ENCODE data around the gene TMCC3.
"Not testable (repeated sequence)": the region's sequence is repeated elsewhere in the genome, so short reads cannot be mapped to it uniquely, and the experiment has no call there.

The TMCC3 gene

DNA sequence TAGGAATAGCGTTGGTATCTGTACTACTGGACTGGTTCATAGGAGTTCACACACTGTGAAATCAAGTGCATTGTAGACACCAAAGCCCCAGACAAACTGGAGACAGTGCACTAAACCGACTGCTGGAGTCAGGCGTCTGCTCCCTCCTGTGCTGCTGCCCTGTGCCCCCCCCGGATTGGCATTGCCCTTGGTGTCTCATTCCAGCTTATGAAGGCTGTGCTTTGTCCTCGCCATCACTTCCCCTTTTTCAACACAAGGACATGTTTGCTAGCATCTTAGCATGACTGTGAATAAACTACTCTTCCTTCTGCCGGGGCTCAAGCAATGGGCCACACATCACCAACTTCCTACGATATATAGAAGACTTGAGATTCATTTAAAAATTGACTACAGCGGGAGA is 84.0 kb downstream of the TMCC3 start:
- DNase-seq (ENCODE audit: low spot score): no peak

DNA sequence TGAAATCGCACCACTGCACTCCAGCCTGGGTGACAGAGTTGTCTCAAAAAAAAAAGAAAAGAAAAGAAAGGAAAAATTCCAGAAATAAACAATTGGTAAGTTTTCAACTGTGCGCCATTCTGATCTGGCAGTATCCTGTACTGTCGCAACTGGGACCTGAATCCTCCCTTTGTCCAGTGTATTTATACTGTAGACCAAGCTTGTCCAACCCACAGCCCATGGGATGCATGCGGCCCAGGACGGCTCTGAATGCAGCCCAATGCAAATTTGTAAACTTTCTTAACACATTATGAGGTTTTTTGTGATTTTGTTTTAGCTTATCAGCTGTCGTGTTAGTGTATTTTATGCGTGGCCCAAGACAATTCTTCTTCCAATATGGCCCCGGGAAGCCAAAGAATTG is 84.7 kb downstream of the TMCC3 start:
- no peak for DNase-seq (ENCODE audit: low spot score)

DNA sequence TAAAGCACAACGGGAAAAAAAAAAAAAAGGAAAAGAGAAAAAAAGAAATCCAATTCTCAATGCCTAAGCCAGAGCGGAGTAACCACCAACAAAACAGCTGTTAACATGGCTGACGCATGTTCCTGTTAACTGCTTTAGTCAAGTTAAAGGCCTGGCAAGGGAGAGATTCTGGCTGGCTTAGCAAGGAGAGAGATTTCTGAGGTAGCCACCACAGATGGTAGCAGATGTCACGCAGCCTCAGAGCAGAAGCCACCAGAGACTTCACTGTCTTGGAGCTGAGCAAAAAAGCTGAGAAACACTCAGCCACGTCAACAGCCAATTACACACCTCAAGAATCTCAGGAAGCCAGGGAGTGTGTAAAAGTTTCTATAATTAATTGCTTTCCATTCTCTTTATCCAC is 87.1 kb downstream of the TMCC3 start:
- no peak for DNase-seq (ENCODE audit: low spot score)

DNA sequence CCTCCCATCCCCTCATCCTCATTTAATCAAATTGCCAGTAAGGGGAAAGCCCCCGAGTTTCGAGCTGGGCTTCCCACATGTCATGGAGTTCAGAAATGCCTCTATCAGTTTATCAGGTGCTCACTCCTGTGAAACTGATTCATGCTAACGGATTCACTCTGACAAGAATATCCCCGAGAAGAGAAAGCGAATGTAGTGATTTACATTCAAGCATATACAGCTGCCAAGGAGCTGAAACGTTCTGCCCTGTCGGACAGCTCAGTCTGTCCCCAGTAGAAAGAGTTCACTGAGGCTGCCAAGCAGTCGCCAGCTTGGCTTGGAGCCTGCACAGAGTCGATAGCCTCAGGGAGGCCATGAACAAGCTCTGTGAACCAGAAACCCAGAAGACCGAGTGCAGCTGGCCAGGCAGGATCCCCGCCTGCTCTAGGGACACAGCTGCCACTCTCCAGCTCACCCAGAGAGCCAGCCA is 88.4 kb downstream of the TMCC3 start:
- no peak for DNase-seq (ENCODE audit: low spot score)

DNA sequence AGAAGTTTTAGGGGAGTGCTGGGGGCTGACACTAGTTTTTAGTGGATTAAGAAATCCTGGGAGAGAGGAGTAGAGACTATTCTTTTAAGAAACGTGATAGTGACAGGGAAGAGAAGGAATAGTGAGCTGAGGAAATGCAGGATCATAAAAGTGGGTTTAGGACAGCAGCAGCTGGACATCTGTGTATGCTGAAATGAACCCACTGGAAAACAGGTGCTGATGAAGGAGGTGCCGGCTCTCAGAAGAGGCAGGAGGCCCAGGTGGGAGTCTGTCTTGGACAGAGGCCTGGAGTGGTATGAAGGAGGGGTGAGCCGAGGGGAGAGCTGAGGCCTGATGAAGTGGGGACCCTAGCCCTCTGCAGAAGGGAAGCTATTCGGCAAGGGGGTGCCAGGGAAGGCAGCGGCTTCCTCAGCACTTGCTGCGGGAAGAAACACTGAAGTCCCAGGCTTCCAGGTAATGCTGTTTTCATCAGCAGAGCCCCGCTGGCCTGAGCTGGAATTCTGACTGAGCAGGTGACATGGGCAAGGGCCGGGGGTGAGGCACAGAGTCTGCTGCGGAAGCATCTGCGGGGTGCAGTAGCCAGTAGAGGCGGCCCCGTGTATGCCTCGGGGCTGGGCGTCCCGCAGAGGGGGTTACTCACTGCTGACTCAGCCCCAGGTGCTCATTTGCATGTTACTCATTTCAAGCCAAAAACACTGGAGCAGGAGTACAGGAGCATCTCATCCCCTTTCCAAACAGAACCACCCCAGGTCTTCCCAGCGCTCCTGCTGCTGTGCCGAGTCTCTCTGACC is 89.7 kb downstream of the TMCC3 start:
- no peak for DNase-seq (ENCODE audit: low spot score)

DNA sequence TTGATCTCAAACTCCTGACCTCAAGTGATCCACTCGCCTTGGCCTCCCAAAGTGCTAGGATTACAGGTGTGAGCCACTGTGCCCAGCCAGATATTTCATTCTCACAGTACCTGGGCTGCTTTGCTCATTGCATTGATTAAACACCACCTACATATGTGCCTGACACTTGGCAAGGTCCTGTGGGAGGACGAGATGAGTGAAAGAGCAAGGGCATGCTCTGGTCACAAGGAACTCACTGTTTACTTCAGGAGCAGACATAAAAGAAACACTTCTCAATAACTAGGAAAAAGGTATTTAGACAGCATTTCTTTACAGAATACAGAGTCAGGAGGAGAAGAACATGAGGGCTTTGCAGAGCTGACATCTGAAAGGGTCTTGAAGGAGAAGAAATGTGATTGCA is 91.7 kb downstream of the TMCC3 start:
- no peak for DNase-seq (ENCODE audit: low spot score)

DNA sequence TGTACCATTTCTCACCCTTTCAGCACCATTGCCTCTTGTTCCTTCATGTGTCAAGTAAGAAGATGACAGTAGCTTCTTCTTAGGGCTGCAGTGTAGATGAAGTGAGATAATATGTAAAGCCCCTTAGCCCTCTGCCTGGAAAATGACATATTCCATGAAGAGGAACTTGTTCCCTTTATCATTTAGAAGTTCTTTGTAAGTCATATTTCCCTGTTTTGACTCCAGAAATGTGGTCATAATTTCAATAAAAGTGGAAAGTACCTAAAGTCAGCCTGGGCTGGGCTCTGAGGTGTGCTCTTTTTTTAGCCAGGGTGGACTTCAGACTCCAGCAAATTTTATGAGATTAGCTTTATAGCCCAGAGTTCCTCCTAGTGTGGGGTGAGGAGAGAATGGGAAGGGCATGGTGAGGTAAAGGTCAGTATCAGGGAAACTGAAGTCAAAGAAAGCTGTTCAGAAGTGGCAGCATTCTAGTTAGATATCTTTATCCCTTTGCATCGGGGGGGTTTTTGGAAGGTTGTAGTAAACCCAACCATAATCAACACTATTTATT is 92.5 kb downstream of the TMCC3 start:
- no peak for DNase-seq (ENCODE audit: low spot score)

DNA sequence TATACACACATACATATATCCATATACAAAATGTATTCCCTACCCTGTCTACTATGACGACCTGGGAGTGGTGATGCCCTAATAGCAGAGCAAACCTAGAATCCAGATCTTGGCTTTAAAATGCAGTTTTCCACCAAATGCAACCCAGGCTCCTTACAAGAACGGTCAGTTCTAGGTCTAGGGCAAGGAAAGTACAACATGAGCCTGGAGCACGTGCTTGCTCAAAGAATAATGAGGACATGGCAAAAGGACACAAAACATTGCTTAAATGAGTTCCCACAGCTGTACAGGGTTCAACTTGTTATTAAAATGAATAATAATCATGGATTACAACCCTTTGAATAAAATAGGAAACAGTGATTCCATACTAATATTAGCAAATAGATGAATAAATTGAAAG is 94.7 kb downstream of the TMCC3 start:
- no peak for DNase-seq (ENCODE audit: low spot score)

DNA sequence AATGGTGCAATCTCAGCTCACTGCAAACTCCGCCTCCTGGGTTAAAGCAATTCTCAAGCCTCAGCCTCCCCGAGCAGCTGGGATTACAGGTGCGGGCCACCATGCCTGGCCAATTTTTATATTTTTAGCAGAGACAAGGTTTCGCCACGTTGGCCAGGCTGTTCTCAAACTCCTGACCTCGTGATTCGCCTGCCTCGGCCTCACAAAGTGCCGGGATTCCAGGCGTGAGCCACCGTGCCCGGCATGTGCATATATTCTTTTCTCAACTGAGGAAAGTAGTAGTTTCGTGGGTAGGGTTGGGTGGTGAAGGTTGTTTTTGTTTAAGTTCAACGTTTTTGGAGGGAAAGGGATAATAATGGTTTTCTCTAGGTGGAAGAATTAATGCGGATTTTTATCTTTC is 96.5 kb downstream of the TMCC3 start:
- no peak for DNase-seq (ENCODE audit: low spot score)

DNA sequence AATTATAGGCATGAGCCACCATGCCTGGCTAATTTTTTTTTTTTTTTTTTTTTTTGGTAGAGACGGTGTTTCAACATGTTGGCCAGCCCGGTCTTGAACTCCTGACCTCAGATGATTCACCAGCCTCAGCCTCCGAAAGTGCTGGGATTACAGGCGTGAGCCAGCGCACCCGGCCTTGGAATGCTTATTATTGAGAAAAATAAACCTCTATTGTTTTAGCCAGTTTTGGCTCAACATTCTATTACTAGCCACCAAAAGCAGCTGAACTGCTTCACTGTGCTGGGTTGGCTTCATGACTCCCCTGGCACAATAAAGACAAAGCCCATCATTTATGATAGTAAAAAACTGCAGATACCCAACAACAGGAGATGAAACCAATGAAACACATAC is 97.2 kb downstream of the TMCC3 start:
- DNase-seq (ENCODE audit: low spot score): peak; percentile 19

DNA sequence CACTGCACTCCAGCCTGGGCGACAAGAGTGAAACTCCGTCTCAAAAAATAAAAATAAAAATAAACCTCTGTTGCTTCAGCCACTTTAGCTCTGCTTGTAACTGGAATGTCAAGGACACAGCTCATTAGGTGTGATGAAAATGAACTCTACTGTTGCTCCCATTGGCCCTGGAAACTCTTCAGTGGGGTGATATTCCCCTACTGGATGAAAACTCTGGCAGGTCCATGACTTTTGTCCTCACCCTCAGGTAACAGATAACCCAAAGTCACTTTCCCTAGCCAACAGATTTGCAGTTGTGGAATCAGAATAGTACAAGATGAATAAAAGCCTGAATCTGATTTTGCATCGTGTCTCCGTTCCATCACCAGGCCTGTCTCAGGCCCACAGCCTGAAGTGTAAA is 98.5 kb downstream of the TMCC3 start:
- DNase-seq (ENCODE audit: low spot score): no peak

DNA sequence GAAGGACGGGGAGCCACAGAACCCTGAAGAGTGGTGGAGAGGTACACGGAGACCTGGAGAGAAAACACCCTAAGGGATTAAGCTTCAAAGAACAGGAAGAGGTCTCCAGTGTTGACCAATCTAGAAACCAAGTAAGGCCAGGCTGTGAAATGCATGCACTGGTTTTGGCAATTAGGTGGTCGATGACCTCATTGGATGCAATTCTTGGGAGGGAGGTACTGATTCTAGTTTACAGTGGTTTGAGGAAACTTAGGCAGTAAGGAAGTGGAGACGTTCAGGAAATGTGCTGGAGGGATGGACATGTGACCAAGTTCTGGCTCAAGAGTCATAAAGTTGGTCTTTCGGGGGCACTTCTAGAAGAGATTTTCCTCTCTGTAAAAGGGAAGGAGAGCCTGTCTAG is 99.4 kb downstream of the TMCC3 start:
- no peak for DNase-seq (ENCODE audit: low spot score)

DNA sequence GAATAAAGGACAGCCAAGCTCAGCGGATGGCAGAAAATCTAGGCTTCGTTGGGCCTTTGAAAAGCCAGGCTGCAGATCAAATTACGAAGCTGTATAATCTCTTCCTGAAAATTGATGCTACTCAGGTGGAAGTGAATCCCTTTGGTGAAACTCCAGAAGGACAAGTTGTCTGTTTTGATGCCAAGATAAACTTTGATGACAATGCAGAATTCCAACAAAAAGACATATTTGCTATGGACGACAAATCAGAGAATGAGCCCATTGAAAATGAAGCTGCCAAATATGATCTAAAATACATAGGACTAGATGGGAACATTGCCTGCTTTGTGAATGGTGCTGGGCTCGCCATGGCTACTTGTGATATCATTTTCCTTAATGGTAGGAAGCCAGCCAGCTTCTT is 101.5 kb downstream of the TMCC3 start:
- not testable (repeated sequence) for DNase-seq (ENCODE audit: low spot score)

DNA sequence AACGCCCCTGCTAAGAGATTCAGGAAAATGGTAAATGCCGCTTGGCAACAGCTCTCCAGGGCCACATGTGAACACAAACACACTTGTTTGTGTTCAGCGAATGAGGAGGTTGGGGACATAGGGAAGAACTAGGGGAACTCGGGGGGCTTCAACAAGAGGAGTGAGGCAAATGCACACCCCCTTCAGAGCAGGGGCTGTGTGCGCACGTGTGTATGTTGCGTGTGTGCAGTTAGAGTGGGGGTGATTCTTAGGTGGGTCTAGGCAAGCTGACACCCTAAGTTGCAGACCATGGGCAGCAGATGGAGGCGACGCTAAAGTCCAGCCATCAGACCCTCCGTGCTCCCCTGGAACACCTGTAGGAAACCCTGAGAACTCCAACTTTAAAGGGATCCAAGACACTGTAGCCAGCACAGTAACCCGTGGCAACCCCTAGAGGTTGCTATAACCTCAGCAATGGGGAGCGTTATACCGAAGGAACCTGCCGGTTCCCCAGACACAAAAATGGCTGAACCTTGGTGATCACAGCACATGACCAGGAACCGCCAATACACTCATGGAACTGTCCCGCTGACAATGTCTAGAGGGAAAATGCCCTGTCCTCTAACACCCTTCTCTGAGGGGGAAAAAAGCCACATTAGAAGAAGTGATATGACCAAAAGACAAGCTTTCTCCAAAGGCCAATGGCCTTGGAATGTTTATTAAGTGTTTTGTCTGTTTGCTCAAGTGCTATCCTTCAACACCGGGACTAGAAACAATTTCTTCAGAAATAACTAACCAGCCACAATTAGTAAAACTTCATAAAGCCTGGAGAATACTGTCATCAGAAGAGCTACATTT is 104.2 kb downstream of the TMCC3 start:
- DNase-seq (ENCODE audit: low spot score): peak; percentile 60

DNA sequence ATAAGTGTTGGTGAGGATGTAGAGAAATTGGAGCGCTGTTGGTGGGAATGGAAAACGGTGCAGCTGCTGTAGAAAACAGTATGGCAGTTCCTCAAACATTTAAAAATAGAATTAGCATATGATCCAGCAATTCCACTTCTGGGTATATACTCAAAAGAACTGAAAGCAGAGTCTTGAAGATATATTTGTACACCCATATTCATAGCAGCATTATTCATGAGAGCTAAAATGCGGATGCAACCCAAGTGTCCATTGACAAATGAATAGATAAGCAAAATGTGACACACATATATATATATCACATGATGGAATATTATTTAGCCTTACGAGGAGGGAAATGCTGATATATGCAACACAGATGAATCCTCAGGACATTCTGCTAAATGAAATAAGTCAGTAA is 106.0 kb downstream of the TMCC3 start:
- DNase-seq (ENCODE audit: low spot score): no peak

DNA sequence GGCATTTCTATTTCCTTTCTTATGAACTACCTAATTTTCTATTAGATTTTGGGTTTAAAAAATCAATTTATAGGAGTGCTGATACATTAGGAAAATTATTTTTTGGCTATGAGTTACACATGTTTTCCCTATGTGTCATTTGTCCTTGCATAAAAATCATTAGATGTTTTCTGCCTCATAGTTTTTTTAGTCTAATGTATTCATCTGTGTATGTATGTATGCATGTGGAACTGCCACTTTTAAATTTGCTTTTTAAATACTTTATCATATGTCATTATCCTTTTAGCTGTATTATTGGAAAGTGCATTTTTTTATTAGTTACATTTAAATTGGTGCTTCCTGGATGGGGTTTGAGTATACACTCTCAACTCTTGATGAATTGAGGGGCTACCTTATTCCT is 112.0 kb downstream of the TMCC3 start:
- no peak for DNase-seq (ENCODE audit: low spot score)

DNA sequence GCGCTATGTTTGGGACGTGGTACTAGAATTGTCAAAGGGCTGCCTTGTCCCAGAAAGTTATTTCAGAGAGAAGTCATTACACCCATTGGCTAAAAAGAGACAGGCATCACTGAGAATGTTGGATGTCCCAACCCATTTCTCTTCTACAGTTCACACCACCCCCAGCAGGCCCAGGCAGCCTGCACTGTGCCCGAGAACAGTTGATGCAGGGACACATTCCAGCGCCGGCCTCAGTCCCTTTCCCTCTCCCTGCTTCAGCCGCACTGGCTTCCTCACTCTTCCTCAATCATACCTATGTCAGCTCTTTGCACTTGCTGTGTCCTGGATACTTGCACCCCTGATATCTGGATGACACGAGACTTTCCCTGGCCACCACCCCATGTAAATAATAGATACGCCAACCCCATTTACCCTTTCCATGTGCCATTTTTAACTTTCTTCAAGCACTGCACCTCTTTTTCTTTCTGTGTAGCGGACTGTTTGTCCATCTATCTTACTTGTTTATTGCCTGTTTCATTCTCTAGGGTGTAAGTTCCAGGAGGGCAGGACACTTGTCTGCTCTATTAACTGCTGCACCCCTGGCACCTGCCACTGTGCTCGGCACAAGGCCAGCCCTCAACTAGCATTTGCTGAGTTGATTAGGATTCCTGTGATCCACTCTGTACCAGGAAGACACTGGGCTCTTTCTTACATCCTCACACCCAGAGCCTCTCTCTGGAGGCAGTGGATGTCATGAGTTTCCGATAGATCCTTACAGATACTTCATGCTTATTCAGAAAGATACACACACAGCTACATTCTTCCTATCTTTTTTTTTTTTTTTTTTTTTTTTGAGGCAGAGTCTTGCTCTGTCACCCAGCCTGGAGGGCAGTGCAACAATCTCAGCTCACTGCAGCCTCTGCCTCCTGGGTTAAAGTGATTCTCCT is 114.1 kb downstream of the TMCC3 start:
- no peak for DNase-seq (ENCODE audit: low spot score)

DNA sequence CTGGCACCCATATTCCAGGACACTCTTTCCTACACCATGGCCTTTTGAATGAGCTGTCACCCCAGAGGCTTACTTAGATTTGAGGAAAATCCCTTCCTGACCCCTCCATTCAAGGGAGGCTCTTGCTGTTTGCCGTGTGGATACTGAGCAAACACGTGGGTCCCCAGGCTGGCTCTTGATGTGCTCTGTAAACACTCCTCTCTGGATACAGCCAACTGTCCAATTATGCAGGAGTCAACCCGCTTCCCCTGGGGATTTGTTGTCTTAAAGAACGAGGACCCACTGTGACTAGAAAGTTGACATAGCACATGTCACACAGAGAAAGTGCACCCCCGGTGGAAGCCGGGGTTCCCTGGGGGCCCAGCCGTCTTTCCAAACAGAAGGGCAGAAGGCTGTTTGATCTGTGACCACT is 114.8 kb downstream of the TMCC3 start:
- no peak for DNase-seq (ENCODE audit: low spot score)

DNA sequence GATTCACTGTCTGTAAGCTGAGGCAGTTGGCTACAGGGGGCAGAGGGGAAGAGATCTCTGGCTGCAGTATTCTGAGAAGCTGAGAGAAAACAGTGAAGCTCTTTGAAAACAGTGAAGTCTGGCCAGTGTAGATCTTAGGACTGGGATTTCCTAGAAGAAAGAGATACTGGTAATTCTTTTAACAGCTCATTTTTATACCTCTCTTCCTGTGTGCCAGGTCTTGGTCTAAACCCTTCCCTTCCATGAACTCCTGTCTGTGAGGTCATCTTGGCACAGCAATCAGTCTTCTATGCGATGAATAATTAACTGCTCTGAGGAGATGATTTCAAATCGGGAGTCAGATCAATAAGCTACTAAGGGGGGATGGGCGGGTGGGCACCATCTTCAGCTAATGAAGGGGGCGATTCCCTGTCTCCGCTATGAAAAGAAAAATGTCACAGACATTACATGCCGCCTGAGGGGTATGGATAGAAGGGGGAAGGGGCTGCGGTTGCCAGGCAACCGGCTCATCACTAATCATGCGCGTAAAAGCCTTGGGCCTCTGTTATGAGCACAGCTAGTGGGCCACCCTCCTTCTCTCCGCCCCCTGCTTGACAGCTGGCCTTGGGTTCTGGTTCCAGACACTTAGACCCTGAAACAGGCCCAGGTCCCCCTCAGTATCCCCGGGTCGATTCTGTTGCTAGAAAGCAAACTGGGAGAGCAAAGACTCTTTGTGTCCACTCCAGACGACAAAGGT is 115.4 kb downstream of the TMCC3 start:
- no peak for DNase-seq (ENCODE audit: low spot score)

DNA sequence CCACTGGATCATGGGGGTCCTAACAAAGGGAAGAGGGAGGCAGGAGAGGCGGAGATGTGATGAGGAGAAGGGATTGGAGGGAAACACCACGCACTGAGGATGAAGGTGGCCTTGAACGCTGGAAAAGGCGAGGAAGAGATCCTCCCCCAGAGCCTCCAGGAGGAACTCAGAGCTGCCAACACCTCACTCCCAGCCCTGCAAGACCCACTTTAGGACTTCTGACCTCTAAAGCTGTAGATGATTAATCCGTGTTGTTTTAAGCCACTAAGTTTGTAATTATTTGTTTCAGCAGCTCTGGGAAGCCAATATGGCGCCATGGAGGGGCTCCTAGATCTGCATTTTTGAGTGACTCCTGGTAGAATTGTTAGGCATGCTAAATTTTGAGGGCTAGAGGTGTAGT is 116.1 kb downstream of the TMCC3 start:
- no peak for DNase-seq (ENCODE audit: low spot score)
